NCI-H446 treated with DMSO at 0.1 percent for 48 hours (cell line): ENCODE measurements around the gene TACC3.

ENCODE experiments used
- DNase-seq: peaks from one replicate; lab custom pipeline; 2025; lab: John Stamatoyannopoulos, UW

TACC3 gene

GRCh38 chr4:1746919-1747602 lies 25.7 kb downstream of the TACC3 start:
- DNase-seq = no peak

- DNase-seq = no peak
Measured at GRCh38 chr4:1747603-1747967, 26.3 kb downstream of the TACC3 start.

GRCh38 chr4:1748465-1748995 lies 27.2 kb downstream of the TACC3 start:
- no peak for DNase-seq

GRCh38 chr4:1749370-1749769 lies 28.0 kb downstream of the TACC3 start:
- DNase-seq = no peak

GRCh38 chr4:1749826-1750225 lies 28.5 kb downstream of the TACC3 start:
- DNase-seq = no peak

- no peak for DNase-seq
Measured at GRCh38 chr4:1750381-1751154, 29.2 kb downstream of the TACC3 start.

GRCh38 chr4:1751155-1751918 lies 30.0 kb downstream of the TACC3 start:
- no peak for DNase-seq

- no peak for DNase-seq
Measured at GRCh38 chr4:1751919-1752283, 30.6 kb downstream of the TACC3 start.

- DNase-seq = no peak
Measured at GRCh38 chr4:1752284-1753041, 31.1 kb downstream of the TACC3 start.

- no peak for DNase-seq
Measured at GRCh38 chr4:1753294-1753696, 32.0 kb downstream of the TACC3 start.

- no peak for DNase-seq
Measured at GRCh38 chr4:1753697-1754311, 32.5 kb downstream of the TACC3 start.

- no peak for DNase-seq
Measured at GRCh38 chr4:1754336-1754735, 33.0 kb downstream of the TACC3 start.

- DNase-seq = no peak
Measured at GRCh38 chr4:1755297-1755696, 34.0 kb downstream of the TACC3 start.

GRCh38 chr4:1756079-1756478 lies 34.8 kb downstream of the TACC3 start:
- DNase-seq = no peak

- DNase-seq = no peak
Measured at GRCh38 chr4:1756893-1757779, 35.8 kb downstream of the TACC3 start.

GRCh38 chr4:1757836-1758235 lies 36.5 kb downstream of the TACC3 start:
- no peak for DNase-seq

- DNase-seq = no peak
Measured at GRCh38 chr4:1758306-1759121, 37.2 kb downstream of the TACC3 start.

GRCh38 chr4:1759170-1759817 lies 38.0 kb downstream of the TACC3 start:
- DNase-seq = no peak

GRCh38 chr4:1759818-1760223 lies 38.5 kb downstream of the TACC3 start:
- DNase-seq = no peak
